ENCODE data around the gene GABRB3.

The GABRB3 gene

GRCh38 chr15:26766262-26766661, 6.6 kb downstream of the GABRB3 start:
- Histone ChIP-seq H3K4me1 (ENCODE audit: control insufficient read depth, insufficient read depth, low read length) (no peaks in the 10 kb centered on the region), H3K27ac (ENCODE audit: extremely low read depth, low read depth, low read length) (no peak overlapping the region), H3K36me3 (ENCODE audit: control insufficient read depth in 2 of 2, insufficient read depth in 1 of 2, low read length in 2 of 2) (no peaks in the 10 kb centered on the region), H3K9me3 (ENCODE audit: control insufficient read depth, insufficient read depth, low read depth, low read length) (no peaks in the 10 kb centered on the region), H3K4me3 (ENCODE audit: low read depth, low read length) (no peak overlapping the region)
- ChIA-PET POLR2A (no interaction called here), CTCF (no interaction called here)
- TF ChIP-seq PBX3 (CRISPR knock-in tag; IDR thresholded peaks at IDR 0.05) (no peak), KLF7 (tag by site-specific recombination; IDR thresholded peaks at IDR 0.05; ENCODE audit: borderline replicate concordance) (no peak), HOXD13 (CRISPR knock-in tag; IDR thresholded peaks at IDR 0.05; ENCODE audit: borderline replicate concordance) (no peak), ZNF223 (tag by site-specific recombination; IDR thresholded peaks at IDR 0.05) (no peak), YY1 (tag by site-specific recombination; IDR thresholded peaks at IDR 0.05) (no peak), GFI1B (tag by site-specific recombination; IDR thresholded peaks at IDR 0.05) (no peak), ZNF624 (tag by site-specific recombination; IDR thresholded peaks at IDR 0.05) (no peak), ZFHX2 (tag by site-specific recombination; conservative IDR thresholded peaks at IDR 0.05) (no peak), ZNF621 (tag by site-specific recombination; IDR thresholded peaks at IDR 0.05) (no peak), ZNF473 (tag by site-specific recombination; IDR thresholded peaks at IDR 0.05) (no peak), ZNF704 (tag by site-specific recombination; IDR thresholded peaks at IDR 0.05) (no peak), ZSCAN30 (tag by site-specific recombination; IDR thresholded peaks at IDR 0.05) (no peak), GLIS2 (tag by site-specific recombination; IDR thresholded peaks at IDR 0.05) (no peak), ZBTB49 (tag by site-specific recombination; IDR thresholded peaks at IDR 0.05; ENCODE audit: low read depth) (no peak), SALL2 (tag by site-specific recombination; IDR thresholded peaks at IDR 0.05; ENCODE audit: borderline replicate concordance) (no peak)

GRCh38 chr15:26759986-26760385, 12.9 kb downstream of the GABRB3 start:
- H3K27ac ChIP-seq (ENCODE audit: extremely low read depth, low read depth, low read length), result no peak overlapping the region
- POLR2A ChIA-PET, result no interaction called here
- H3K4me1 ChIP-seq (ENCODE audit: control insufficient read depth, insufficient read depth, low read length), result peaks cover 2% of the 10 kb centered on the region; the same call in 1 of the 2 replicates

GRCh38 chr15:26758079-26758478, 14.8 kb downstream of the GABRB3 start:
- Histone ChIP-seq H3K36me3 (ENCODE audit: control insufficient read depth in 2 of 2, insufficient read depth in 1 of 2, low read length in 2 of 2) (no peaks in the 10 kb centered on the region), H3K4me3 (ENCODE audit: low read depth, low read length) (no peak overlapping the region), H3K9me3 (ENCODE audit: control insufficient read depth, insufficient read depth, low read depth, low read length) (no peaks in the 10 kb centered on the region), H3K4me1 (ENCODE audit: control insufficient read depth, insufficient read depth, low read length) (peaks cover 2% of the 10 kb centered on the region; the same call in 1 of the 2 replicates), H3K27ac (ENCODE audit: extremely low read depth, low read depth, low read length) (no peak overlapping the region)
- TF ChIP-seq ZNF302 (tag by site-specific recombination; IDR thresholded peaks at IDR 0.05; ENCODE audit: low read depth), result no peak
- no peak for TF ChIP-seq ZNF658 (tag by site-specific recombination; IDR thresholded peaks at IDR 0.05)
- TF ChIP-seq EGR2 (tag by site-specific recombination; IDR thresholded peaks at IDR 0.05; ENCODE audit: low read depth), result no peak
- POLR2A ChIA-PET, result no interaction called here
- CTCF ChIA-PET, result no interaction called here

More at GRCh38 chr15:26759986-26760385, 12.9 kb downstream of the GABRB3 start:
- CTCF ChIA-PET, result interaction anchor here (1.1 kb wide), 1 partner anchor 499 kb away, joined by 3 read pairs; no protein-coding TSS in a partner anchor
- no peak overlapping the region for H3K4me3 ChIP-seq (ENCODE audit: low read depth, low read length)
- H3K9me3 ChIP-seq (ENCODE audit: control insufficient read depth, insufficient read depth, low read depth, low read length), result no peaks in the 10 kb centered on the region
- TF ChIP-seq ZNF707 (tag by site-specific recombination; IDR thresholded peaks at IDR 0.05), result no peak
- TF ChIP-seq ZNF677 (tag by site-specific recombination; IDR thresholded peaks at IDR 0.05), result no peak
- no peak for TF ChIP-seq ZNF19 (tag by site-specific recombination; IDR thresholded peaks at IDR 0.05; ENCODE audit: low read depth)
- H3K36me3 ChIP-seq (ENCODE audit: control insufficient read depth in 2 of 2, insufficient read depth in 1 of 2, low read length in 2 of 2), result no peaks in the 10 kb centered on the region

All from HEK293 (cell line).